GM12878 (cell line): ENCODE measurements around the gene SVBP. TPM values are rescaled to one million over a fixed set of nuclear protein-coding genes. Genes with fewer than 3 reads are reported as not detected.

ENCODE experiments used
- ATF2 ChIP-seq: IDR thresholded peaks from 2 replicates; pipeline ENCODE4 v1.6.1; 2012; ENCODE audit warnings: low read length, inconsistent platforms
- BCLAF1 ChIP-seq: fragments of 450-650 bp; IDR thresholded peaks from 2 replicates; pipeline ENCODE4 v1.6.1; 2017; ENCODE audit warnings: antibody characterized with exemption, mild to moderate bottlenecking, moderate library complexity
- CBX5 ChIP-seq: sonication (generic); IDR thresholded peaks from 2 replicates; pipeline ENCODE4 v1.6.1; 2016; ENCODE audit warnings: low read depth, moderate library complexity, mild to moderate bottlenecking, inconsistent platforms
- CUX1 ChIP-seq: IDR thresholded peaks from 2 replicates; pipeline ENCODE4 v1.6.1; 2012; ENCODE audit warnings: improper control_type of control experiment, low read depth, low read length; ENCODE audit not compliant: insufficient replicate concordance
- EP300 ChIP-seq, 2 experiments: fragments of 150-350 bp in 1 of 2; IDR thresholded peaks; 2 replicates each; pipeline ENCODE4 v1.6.1; 2011 to 2012; ENCODE audit warnings: low read depth in 2 of 2, low read length in 2 of 2, borderline replicate concordance in 1 of 2, improper control_type of control experiment in 1 of 2, inconsistent platforms in 1 of 2; ENCODE audit not compliant: control insufficient read depth in 1 of 2
- HDGF ChIP-seq: fragments of 450-650 bp; IDR thresholded peaks from 2 replicates; pipeline ENCODE4 v1.6.1; 2016; ENCODE audit warnings: antibody characterized with exemption
- JUNB ChIP-seq: IDR thresholded peaks from 2 replicates; pipeline ENCODE4 v1.6.1; 2016; ENCODE audit warnings: antibody characterized with exemption, mild to moderate bottlenecking
- KLF5 ChIP-seq: fragments of 450-650 bp; IDR thresholded peaks from 2 replicates; pipeline ENCODE4 v1.6.1; 2014; ENCODE audit warnings: mild to moderate bottlenecking; ENCODE audit not compliant: partially characterized antibody
- MTA2 ChIP-seq: fragments of 450-650 bp; IDR thresholded peaks from 2 replicates; pipeline ENCODE4 v1.6.1; 2016; ENCODE audit warnings: low read depth, mild to moderate bottlenecking, moderate library complexity
- POU2F2 ChIP-seq: IDR thresholded peaks from 3 replicates; pipeline ENCODE4 v1.6.1; 2011; ENCODE audit warnings: low read depth, mild to moderate bottlenecking, low read length, borderline replicate concordance
- SUPT20H ChIP-seq: IDR thresholded peaks from 2 replicates; pipeline ENCODE4 v1.6.1; 2011; ENCODE audit warnings: low read depth, mild to moderate bottlenecking, low read length, moderate library complexity, borderline replicate concordance; ENCODE audit not compliant: control insufficient read depth
- TAF1 ChIP-seq: IDR thresholded peaks from 2 replicates; pipeline ENCODE4 v1.6.1; 2011; ENCODE audit warnings: mild to moderate bottlenecking, low read depth, low read length, borderline replicate concordance
- USF2 ChIP-seq: IDR thresholded peaks from 2 replicates; pipeline ENCODE4 v1.6.1; 2011; ENCODE audit warnings: low read depth, low read length, improper control_type of control experiment, borderline replicate concordance
- ZNF207 ChIP-seq: fragments of 450-650 bp; IDR thresholded peaks from 2 replicates; pipeline ENCODE4 v1.6.1; 2014; ENCODE audit warnings: antibody characterized with exemption, mild to moderate bottlenecking, borderline replicate concordance
- polyA plus RNA-seq, 11 experiments: library from polyadenylated mRNA; depleted of rRNA in 4 of 11; unstranded in 6 of 11; stranded (reverse) in 5 of 11; fragments of >200 nt; fragmentation: Nextera tagmentation in 4 of 11; fragmentation: Illumina TruSeq in 1 of 11; extraction: Ambion mirVana in 4 of 11; extraction: Trizol in 1 of 11; gene quantifications; 1 replicate in 1 of 11; 2 replicates in 10 of 11; pipeline versions ENCODE4 v1.2.1 to v1.2.3, GENCODE V29; 2011 to 2016; ENCODE audit warnings: inconsistent platforms in 2 of 11, missing spikeins in 2 of 11, low read depth in 1 of 11
- total RNA-seq, 4 experiments: library from RNA; depleted of rRNA in 3 of 4; stranded (reverse); fragments of >200 nt in 3 of 4; fragmentation: Illumina TruSeq in 1 of 4; extraction: Trizol in 1 of 4; gene quantifications; 2 replicates each; pipeline versions ENCODE4 v1.2.1 to v1.2.3, GENCODE V29; 2013 to 2021

Gene SVBP
- total and polyA plus RNA-seq, 10 of the 15 experiments (the other 5 are each of a cell fraction or from before 2014, with no cell fraction given) = 12.6 to 29.5 (median 19.8) TPM

GRCh38 chr1:42816585-42817439, at the start of gene SVBP, which contains the start of gene ERMAP (continued):
- TF ChIP-seq USF2 (no peak), BCLAF1 (0 out of 2 replicates have a peak, but pooled peaks have one; percentile 59), SUPT20H (no peak), POU2F2 (0 out of 3 replicates have a peak, but pooled peaks have one; percentile 6), CUX1 (no peak), ATF2 (no peak), HDGF (no peak), MTA2 (0 out of 2 replicates have a peak, but pooled peaks have one; percentile 37), CBX5 (no peak), KLF5 (no peak), TAF1 (no peak; the same call in 1 of the 2 replicates), JUNB (no peak), EP300 (IDR thresholded peaks at IDR 0.05; ENCODE audit: borderline replicate concordance in 1 of 2, control insufficient read depth in 1 of 2, low read depth in 2 of 2, low read length in 2 of 2) (no peak), ZNF207 (no peak)
